HL-60 (cell line): ENCODE data around the gene THAP9.

Experiments used
- POLR2AphosphoS5 ChIP-seq: IDR thresholded peaks from 2 replicates; pipeline ENCODE4 v1.6.1; 2012; ENCODE audit warnings: low read depth
- REST ChIP-seq: IDR thresholded peaks from 2 replicates; pipeline ENCODE4 v1.6.1; 2012; ENCODE audit warnings: low read depth; ENCODE audit not compliant: insufficient replicate concordance
- TF ChIP-seq, protein P1 (sequence below): IDR thresholded peaks from one replicate; pipeline ENCODE4 v1.5.1; 2011; ENCODE audit warnings: low read length, control low read depth, inconsistent platforms; ENCODE audit not compliant: insufficient read depth

DNA sequence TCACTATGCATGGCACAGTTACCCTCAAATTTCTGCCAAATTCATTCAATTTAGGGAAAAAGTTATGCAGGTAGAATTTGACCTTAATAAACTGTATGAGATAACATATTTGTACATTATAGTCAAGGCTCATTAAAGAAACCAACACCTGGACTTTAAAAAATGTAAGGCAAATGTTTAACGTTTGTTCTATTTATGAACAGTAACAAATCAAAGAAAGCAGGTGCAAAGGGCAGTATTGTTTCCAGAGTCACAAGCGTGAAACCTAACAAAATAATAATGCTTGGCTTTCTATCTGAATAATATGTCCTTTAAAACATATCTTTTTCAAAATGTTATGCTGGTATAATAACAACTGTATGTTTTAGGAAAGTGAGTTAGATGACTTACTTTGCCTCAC, 68.9 kb downstream of the THAP9 start:
- TF ChIP-seq POLR2AphosphoS5 (no peak), REST (no peak)
- TF ChIP-seq, protein P1, sequence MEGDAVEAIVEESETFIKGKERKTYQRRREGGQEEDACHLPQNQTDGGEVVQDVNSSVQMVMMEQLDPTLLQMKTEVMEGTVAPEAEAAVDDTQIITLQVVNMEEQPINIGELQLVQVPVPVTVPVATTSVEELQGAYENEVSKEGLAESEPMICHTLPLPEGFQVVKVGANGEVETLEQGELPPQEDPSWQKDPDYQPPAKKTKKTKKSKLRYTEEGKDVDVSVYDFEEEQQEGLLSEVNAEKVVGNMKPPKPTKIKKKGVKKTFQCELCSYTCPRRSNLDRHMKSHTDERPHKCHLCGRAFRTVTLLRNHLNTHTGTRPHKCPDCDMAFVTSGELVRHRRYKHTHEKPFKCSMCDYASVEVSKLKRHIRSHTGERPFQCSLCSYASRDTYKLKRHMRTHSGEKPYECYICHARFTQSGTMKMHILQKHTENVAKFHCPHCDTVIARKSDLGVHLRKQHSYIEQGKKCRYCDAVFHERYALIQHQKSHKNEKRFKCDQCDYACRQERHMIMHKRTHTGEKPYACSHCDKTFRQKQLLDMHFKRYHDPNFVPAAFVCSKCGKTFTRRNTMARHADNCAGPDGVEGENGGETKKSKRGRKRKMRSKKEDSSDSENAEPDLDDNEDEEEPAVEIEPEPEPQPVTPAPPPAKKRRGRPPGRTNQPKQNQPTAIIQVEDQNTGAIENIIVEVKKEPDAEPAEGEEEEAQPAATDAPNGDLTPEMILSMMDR = no peak
